HG03521 (cell line): ENCODE data around the gene USP24.

Experiments used
- ATAC-seq: cut with Tn5 transposase; IDR thresholded peaks from one replicate; pipeline ENCODE4 v1.9.1; 2021; ENCODE audit warnings: mild to moderate bottlenecking, moderate library complexity; ENCODE audit not compliant: unreplicated experiment

USP24 gene

DNA sequence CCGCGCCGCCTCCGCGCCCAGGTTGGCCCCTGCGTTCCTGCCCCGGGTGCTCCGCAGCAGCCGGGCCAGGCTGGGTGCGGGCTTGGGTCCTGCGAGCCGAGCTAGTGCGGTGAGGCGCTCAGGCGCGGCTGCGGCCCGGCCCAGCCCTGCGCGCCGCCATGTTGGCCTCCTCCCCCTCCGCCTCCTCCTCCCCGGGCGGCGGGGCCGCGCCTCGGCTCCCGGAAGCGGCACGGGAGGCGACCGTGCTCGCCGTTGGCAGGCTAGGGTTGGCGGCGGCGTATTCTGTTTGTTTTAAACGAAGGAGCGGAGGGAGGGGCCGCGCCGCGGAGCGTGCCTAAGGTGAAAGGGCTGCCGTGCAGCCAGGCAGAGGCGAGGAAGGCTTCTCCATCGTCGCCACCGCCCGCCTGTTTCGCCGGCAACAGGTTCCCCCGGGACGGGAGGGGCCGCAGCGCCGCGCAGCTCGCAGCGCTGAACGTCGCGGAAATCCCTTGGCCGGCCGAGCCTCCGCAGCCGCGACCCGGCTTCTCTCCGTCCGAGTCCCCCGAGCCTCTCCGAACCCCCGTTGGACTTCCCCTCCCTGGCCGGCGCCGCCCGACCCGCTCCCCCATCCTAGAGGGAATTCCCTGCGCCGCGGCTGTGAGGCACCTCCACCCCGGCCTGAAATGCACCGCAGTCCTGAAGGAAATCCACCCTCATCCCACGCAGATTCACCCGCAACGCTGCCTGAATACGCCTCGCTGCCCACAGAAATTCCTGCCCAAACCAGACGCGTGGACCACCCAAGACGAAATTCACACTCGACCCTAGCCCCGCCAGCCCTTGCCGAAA, at the start of gene USP24:
Gene USP24, minus strand, starts transcription at position 171 of the 828 bp plus-strand sequence. CDS start 251 bp downstream, outside the sequence.
- peak; percentile 75 for ATAC-seq

GRCh38 chr1:55262822-55263221, 47.7 kb upstream of the USP24 start:
- no peak for ATAC-seq

DNA sequence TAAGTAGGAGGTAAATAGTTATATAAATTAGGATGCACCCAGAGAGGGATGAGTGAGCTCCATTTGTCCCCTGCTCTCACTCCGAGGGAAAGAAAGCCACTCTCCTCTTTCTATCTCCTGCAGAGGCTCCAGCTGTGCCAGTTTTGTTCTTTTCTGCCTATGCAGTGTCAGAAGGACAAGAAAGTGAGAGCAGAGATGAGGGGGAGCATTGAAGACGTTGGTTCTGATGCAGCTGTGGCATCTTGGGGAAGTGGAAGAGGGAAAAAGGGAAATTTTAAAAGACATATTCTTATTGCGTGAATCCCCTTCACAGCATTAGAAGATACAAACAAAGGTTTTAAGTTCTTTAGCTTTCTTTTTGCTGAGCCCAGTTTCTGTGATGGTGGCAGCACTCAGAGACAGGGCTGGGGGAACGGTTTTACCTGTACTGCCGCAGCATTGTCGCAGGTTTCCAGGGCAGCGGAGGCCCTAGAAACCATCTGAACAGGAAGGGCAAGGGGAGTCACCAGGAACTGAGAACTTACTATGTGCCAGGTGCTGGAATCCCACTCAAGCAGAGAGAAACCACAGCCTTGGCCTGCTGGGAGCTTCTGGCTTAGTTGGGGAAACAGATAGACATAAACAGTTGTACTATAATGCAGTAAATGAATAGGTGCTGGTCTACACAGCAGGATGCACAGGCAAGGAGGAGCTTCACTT, 44.9 kb upstream of the USP24 start:
- ATAC-seq = peak; percentile 33

DNA sequence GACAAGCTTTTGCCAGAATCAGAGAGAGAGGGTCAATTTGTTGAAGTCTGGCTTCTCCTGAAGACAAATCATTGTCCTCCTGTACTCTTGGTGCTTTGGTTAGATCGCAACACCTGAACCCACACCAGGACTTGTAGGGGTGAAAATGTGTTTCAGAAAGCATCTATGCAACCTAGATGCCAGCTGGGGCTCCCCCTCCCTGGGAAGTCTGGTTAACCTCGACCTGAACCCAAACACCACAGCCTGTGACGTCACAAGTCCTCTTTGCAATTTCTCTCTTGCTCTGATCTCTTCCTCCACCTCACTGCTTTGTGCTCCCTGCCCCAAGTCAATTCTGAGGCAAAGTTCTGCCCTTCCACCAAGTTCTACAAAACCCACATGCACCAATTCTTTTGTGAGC, 42.8 kb upstream of the USP24 start:
- peak; percentile 62 for ATAC-seq

DNA sequence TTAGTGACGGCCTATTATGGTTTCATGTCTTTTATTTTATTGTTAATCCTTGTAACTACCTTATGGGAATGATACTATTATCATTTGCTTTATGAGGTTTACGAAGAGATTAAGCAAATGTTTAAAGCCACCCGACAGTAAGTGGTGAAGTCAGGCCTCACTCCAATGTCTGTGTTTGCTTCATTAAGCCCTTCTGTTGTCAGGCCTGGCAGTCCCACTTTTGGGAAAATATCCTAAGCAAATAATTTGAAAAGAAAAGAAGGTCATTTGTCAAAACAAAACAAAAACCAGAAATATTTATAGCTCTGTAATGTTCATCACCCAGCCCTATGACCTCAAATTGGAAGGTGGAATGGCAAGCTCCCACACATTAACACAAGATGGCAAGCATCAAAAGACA, 40.7 kb upstream of the USP24 start:
- ATAC-seq = no peak

GRCh38 chr1:55252942-55253589, 37.9 kb upstream of the USP24 start:
- no peak for ATAC-seq

GRCh38 chr1:55250399-55251075, 35.4 kb upstream of the USP24 start:
- no peak for ATAC-seq

GRCh38 chr1:55249646-55250398, 34.7 kb upstream of the USP24 start:
- ATAC-seq = no peak

- no peak for ATAC-seq
Observed at GRCh38 chr1:55246896-55247295, 31.7 kb upstream of the USP24 start.

DNA sequence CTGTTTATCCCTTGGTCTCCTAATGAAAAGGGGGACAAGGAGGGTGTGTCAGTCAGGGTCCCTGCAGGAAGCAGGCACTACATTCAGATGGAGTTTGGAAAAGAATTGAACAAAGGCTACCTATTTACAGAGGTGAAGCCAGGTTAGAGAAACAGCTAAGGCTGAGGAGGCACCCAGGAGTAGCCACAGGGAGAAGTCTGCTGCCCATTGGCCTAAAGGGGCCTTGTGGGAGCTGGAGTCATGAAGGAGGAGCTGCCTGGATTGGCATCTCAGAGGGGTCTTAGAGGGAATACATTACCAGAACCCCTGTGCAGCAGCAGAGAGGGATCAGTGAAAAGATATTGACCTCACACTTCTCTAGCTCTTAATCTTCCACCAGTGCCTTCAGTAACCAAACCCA, 31.2 kb upstream of the USP24 start:
- no peak for ATAC-seq

DNA sequence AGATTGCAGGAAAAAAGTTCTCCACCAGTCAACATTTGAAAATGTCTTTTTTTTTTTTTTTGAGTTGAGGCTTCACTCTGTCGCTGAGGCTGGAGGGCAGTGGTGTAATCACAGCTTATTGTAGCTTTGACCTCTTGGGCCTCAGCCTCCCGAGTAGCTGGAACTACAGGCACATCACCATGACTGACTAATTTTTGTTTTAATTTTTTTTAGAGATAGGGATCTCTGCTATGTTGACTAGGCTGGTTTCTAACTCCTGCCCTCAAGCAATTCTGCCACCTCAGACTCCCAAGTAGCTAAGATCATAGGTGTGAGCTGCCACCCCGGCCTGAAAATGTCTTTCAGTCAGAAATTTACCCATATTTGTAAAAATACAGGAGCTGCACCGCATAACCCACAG, 30.6 kb upstream of the USP24 start:
- no peak for ATAC-seq

- ATAC-seq = no peak
Observed at GRCh38 chr1:55244476-55245099, 29.4 kb upstream of the USP24 start.

DNA sequence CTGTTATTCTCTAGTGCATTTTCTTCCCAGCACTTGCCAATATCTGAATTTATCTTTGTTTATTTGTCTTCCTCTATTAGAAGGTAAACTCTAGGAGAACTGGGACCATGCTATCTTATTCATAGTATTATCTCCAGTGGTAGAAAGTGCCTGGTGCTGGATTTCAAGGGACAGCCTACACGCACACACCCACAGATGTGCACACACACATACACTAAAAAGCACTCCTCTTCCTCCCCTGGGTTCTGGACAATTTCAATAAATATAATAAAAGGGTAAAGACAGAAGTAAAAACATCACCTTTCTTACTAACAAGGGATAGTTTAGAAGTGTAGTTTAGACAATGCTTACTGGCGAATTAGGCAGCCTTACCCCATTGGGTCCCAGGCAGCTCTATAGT, 28.5 kb upstream of the USP24 start:
- no peak for ATAC-seq

DNA sequence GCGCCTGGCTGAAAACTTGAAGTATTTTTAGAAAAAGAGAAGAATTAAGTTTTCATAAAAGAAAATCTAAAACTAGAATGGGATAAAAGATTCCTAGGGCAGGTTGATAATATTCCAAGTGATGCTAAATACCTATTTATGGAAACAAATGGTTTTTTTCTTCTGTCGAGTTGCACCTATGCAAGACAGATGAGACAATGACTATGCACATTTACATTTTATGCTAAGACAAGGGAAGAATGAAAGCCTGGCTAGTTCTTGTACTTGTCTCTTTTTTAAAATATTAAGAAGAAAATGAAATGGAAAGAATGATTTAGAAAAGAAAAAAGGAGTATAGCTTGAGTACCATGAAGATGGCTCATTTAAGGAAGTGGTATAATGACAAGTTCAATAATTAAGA, 24.4 kb upstream of the USP24 start:
- no peak for ATAC-seq

- no peak for ATAC-seq
Observed at GRCh38 chr1:55235722-55236121, 20.6 kb upstream of the USP24 start.

- ATAC-seq = no peak
Observed at GRCh38 chr1:55234016-55234415, 18.9 kb upstream of the USP24 start.

GRCh38 chr1:55233145-55233777, 18.1 kb upstream of the USP24 start:
- ATAC-seq = no peak

GRCh38 chr1:55232448-55233144, 17.4 kb upstream of the USP24 start:
- no peak for ATAC-seq

GRCh38 chr1:55231745-55232144, 16.6 kb upstream of the USP24 start:
- ATAC-seq = no peak
